HCT116 (cell line): ENCODE results near the gene ABLIM1. TPM values are rescaled to one million over a fixed set of nuclear protein-coding genes. Genes with fewer than 3 reads are reported as not detected.

ENCODE experiments used
- ATAC-seq: fragments of 200-7000 bp; cut with Tn5 transposase; 2 replicates; pipeline ENCODE4 v1.9.1; 2020; ENCODE audit warnings: mild to moderate bottlenecking, moderate library complexity
- BruUV-seq: library from RNA; stranded (reverse); fragments of 400-500 nt; replicated peaks from 2 replicates; lab custom pipeline; 2021; lab: Mats Ljungman, UMichigan
- CTCF ChIA-PET: fragments of 300-600 bp; sonication (Branson Sonifier 250); formaldehyde crosslinking; loops from one replicate; lab custom pipeline; 2021; ENCODE audit warnings: antibody characterized with exemption; lab: Charles Lee
- POLR2A ChIA-PET: fragments of 300-600, 350-600 bp; sonication (Branson Sonifier 250); formaldehyde crosslinking; loops from one replicate; lab custom pipeline; 2021; ENCODE audit warnings: antibody characterized with exemption; lab: Charles Lee
- RAD21 ChIA-PET, 2 experiments: fragments of 300-600 bp; sonication (Branson Sonifier 250); formaldehyde crosslinking; loops; one replicate each; lab custom pipeline; 2023; ENCODE audit warnings: low total read pairs in 2 of 2; ENCODE audit not compliant: uncharacterized antibody in 2 of 2, unreplicated experiment in 2 of 2, low non-redundant PET in 1 of 2; lab: Charles Lee
- DNase-seq: peaks from one replicate; pipeline ENCODE4 v3.0.0-alpha.2; 2010; ENCODE audit warnings: low read depth, low spot score
- H2AFZ ChIP-seq: fragments of 200-600 bp; shearing (Covaris generic), sonication (generic); 2 replicates; pipeline ENCODE4 v1.6.1; 2017; ENCODE audit warnings: low read depth, mixed run types, mixed read lengths, antibody characterized with exemption, low read length; ENCODE audit not compliant: poor library complexity, severe bottlenecking
- H3K27ac ChIP-seq: 2 replicates; pipeline ENCODE4 v1.5.1; 2012; ENCODE audit warnings: low read depth, low read length
- H3K27me3 ChIP-seq: fragments of 200-600 bp; sonication (generic); 2 replicates; pipeline ENCODE4 v1.6.1; 2016; ENCODE audit warnings: mixed run types, low read length, mixed read lengths; ENCODE audit not compliant: insufficient read depth
- H3K36me3 ChIP-seq, 2 experiments: fragments of 200-500 bp in 1 of 2; fragments of 200-600 bp in 1 of 2; sonication (Bioruptor generic) in 1 of 2; sonication (generic) in 1 of 2; 2 replicates each; pipeline versions ENCODE4 v1.5.1 to v1.6.1; 2014 to 2016; ENCODE audit warnings: low read length in 2 of 2, inconsistent platforms in 1 of 2, mixed read lengths in 1 of 2, mixed run types in 1 of 2; ENCODE audit not compliant: insufficient read depth in 2 of 2, control insufficient read depth in 1 of 2
- H3K4me1 ChIP-seq, 2 experiments: fragments of 200-600 bp in 1 of 2; sonication (generic) in 1 of 2; 2 replicates each; pipeline versions ENCODE4 v1.5.1 to v1.6.1; 2012 to 2017; ENCODE audit warnings: low read length in 2 of 2, inconsistent platforms in 1 of 2, mild to moderate bottlenecking in 1 of 2, mixed read lengths in 1 of 2, mixed run types in 1 of 2, moderate library complexity in 1 of 2; ENCODE audit not compliant: insufficient read depth in 2 of 2, control insufficient read depth in 1 of 2
- H3K4me2 ChIP-seq: fragments of 200-600 bp; sonication (generic); 2 replicates; pipeline ENCODE4 v1.6.1; 2017; ENCODE audit warnings: mixed run types, low read length, mixed read lengths
- H3K4me3 ChIP-seq, 2 experiments: fragments of 200-600 bp in 1 of 2; sonication (generic) in 1 of 2; replicated peaks in 1 of 2; 2 replicates each; pipeline ENCODE4 v1.5.1; 2011 to 2016; ENCODE audit warnings: low read length in 2 of 2, control low read depth in 1 of 2, low read depth in 1 of 2, mild to moderate bottlenecking in 1 of 2, mixed read lengths in 1 of 2, mixed run types in 1 of 2
- H3K79me2 ChIP-seq: fragments of 200-600 bp; sonication (generic); 2 replicates; pipeline ENCODE4 v1.6.1; 2017; ENCODE audit warnings: mild to moderate bottlenecking, mixed run types, low read length, moderate library complexity, mixed read lengths; ENCODE audit not compliant: insufficient read depth
- H3K9ac ChIP-seq: fragments of 200-600 bp; sonication (generic); 2 replicates; pipeline ENCODE4 v1.6.1; 2016; ENCODE audit warnings: low read length, mixed read lengths
- H3K9me2 ChIP-seq: fragments of 200-600 bp; sonication (generic), shearing (Covaris generic); 2 replicates; pipeline ENCODE4 v1.6.1; 2017; ENCODE audit warnings: mixed run types, mild to moderate bottlenecking, moderate library complexity; ENCODE audit not compliant: insufficient read depth
- H3K9me3 ChIP-seq, 2 experiments: fragments of 200-500 bp in 1 of 2; fragments of 200-600 bp in 1 of 2; sonication (Bioruptor generic) in 1 of 2; sonication (generic) in 1 of 2; 2 replicates each; pipeline ENCODE4 v1.6.1; 2014 to 2017; ENCODE audit warnings: low read length in 2 of 2, mixed read lengths in 2 of 2, inconsistent platforms in 1 of 2, low read depth in 1 of 2, mild to moderate bottlenecking in 1 of 2, mixed run types in 1 of 2, moderate library complexity in 1 of 2; ENCODE audit not compliant: control insufficient read depth in 1 of 2, insufficient read depth in 1 of 2
- H4K20me1 ChIP-seq: fragments of 200-600 bp; sonication (generic), shearing (Covaris generic); 2 replicates; pipeline ENCODE4 v1.6.1; 2017; ENCODE audit warnings: mixed run types, mild to moderate bottlenecking, moderate library complexity; ENCODE audit not compliant: insufficient read depth
- CBX3 ChIP-seq: IDR thresholded peaks from 2 replicates; pipeline ENCODE4 v1.6.1; 2012; ENCODE audit warnings: low read depth
- CEBPB ChIP-seq: IDR thresholded peaks from 2 replicates; pipeline ENCODE4 v1.6.1; 2012; ENCODE audit warnings: low read depth
- EGR1 ChIP-seq: IDR thresholded peaks from 2 replicates; pipeline ENCODE4 v1.6.1; 2012; ENCODE audit warnings: low read depth
- EZH2phosphoT487 ChIP-seq: fragments of 200-600 bp; IDR thresholded peaks from 2 replicates; pipeline ENCODE4 v1.6.1; 2018; ENCODE audit warnings: antibody characterized with exemption, borderline replicate concordance
- JUND ChIP-seq: IDR thresholded peaks from 2 replicates; pipeline ENCODE4 v1.6.1; 2012
- POLR2AphosphoS5 ChIP-seq: IDR thresholded peaks from 2 replicates; pipeline ENCODE4 v1.6.1; 2011; ENCODE audit warnings: mild to moderate bottlenecking, low read depth, low read length, moderate library complexity
- RAD21 ChIP-seq: IDR thresholded peaks from 2 replicates; pipeline ENCODE4 v1.6.1; 2012; ENCODE audit warnings: low read depth, mild to moderate bottlenecking
- SIN3A ChIP-seq: IDR thresholded peaks from 2 replicates; pipeline ENCODE4 v1.6.1; 2012; ENCODE audit warnings: low read depth
- SRF ChIP-seq: IDR thresholded peaks from 2 replicates; pipeline ENCODE4 v1.6.1; 2012; ENCODE audit warnings: low read depth
- TCF7L2 ChIP-seq: IDR thresholded peaks from 2 replicates; pipeline ENCODE4 v1.7.0; 2011; ENCODE audit warnings: borderline replicate concordance, inconsistent platforms; ENCODE audit not compliant: insufficient read depth, insufficient read length; ENCODE audit errors: extremely low read depth
- YY1 ChIP-seq: IDR thresholded peaks from 2 replicates; pipeline ENCODE4 v1.6.1; 2011; ENCODE audit warnings: low read length, low read depth, moderate library complexity, mild to moderate bottlenecking; ENCODE audit not compliant: insufficient replicate concordance; ENCODE audit errors: extremely low read depth
- ZFX ChIP-seq: fragments of 450-650 bp; IDR thresholded peaks from 2 replicates; pipeline ENCODE4 v1.6.1; 2017
- ZNF274 ChIP-seq: fragments of 200-500 bp; sonication (Bioruptor generic); IDR thresholded peaks from 2 replicates; pipeline ENCODE4 v1.6.1; 2014; ENCODE audit warnings: mild to moderate bottlenecking, low read depth, low read length, inconsistent platforms
- intact Hi-C: fragments of 100-400 bp; cut with micrococcal nuclease; formaldehyde crosslinking; loops from 2 replicates; pipeline ENCODE4 v1.10.0; 2022
- total RNA-seq: library from RNA; stranded (reverse); gene quantifications from one replicate; pipeline ENCODE4 v1.2.1, GENCODE V29; 2021; ENCODE audit not compliant: unreplicated experiment
- TF ChIP-seq, protein P1 (sequence below): IDR thresholded peaks from 2 replicates; pipeline ENCODE4 v1.6.1; 2011; ENCODE audit warnings: mild to moderate bottlenecking, low read length, moderate library complexity; ENCODE audit not compliant: insufficient replicate concordance; ENCODE audit errors: extremely low read depth
- TF ChIP-seq, protein P2 (sequence below): IDR thresholded peaks from 2 replicates; pipeline ENCODE4 v1.6.1; 2012
- TF ChIP-seq, protein P3 (sequence below): IDR thresholded peaks from 2 replicates; pipeline ENCODE4 v1.6.1; 2012; ENCODE audit warnings: low read depth

ABLIM1 gene
- total RNA-seq, 1 experiment from 2014 or later, result 96.2 TPM

DNA sequence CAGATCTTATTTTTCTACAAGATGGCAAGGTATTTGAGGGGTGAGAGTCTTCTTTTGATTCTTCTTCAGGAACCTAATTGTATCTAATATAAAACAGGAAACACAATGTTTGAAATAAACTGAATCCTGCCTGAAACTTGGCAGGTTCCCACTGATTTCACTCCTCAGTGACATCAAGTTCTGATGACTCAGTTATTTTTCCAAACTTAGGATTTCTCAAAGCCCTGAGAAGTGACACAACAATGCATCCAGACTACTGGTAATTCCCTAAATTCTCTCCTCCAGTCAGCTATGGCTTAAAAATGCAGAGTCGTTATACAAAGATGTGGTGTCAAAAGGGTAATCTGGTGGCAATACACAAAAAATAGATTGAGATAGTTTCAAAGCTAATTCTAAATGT, 80.9 kb downstream of the ABLIM1 start:
- Histone ChIP-seq H3K36me3 (no peaks in the 10 kb centered on the region), H3K9me2 (no peaks in the 10 kb centered on the region), H4K20me1 (no peaks in the 10 kb centered on the region), H3K4me2 (no peak overlapping the region), H3K4me1 (no peaks in the 10 kb centered on the region), H2AFZ (no peak overlapping the region), H3K27me3 (no peaks in the 10 kb centered on the region), H3K4me3 (no peak overlapping the region), H3K9me3 (no peaks in the 10 kb centered on the region), H3K9ac (no peak overlapping the region), H3K79me2 (no peaks in the 10 kb centered on the region), H3K27ac (no peak overlapping the region)
- ChIA-PET POLR2A (no interaction called here), RAD21 (no interaction called here), CTCF (no interaction called here)
- BruUV-seq, result no TSS peak
- intact Hi-C loops, result no loop called here
- ATAC-seq (no peak), DNase-seq (no peak)
- TF ChIP-seq ZNF274 (no peak), SRF (no peak), EGR1 (no peak), EZH2phosphoT487 (no peak), TCF7L2 (no peak), ZFX (no peak), CBX3 (no peak), RAD21 (no peak), SIN3A (no peak)

DNA sequence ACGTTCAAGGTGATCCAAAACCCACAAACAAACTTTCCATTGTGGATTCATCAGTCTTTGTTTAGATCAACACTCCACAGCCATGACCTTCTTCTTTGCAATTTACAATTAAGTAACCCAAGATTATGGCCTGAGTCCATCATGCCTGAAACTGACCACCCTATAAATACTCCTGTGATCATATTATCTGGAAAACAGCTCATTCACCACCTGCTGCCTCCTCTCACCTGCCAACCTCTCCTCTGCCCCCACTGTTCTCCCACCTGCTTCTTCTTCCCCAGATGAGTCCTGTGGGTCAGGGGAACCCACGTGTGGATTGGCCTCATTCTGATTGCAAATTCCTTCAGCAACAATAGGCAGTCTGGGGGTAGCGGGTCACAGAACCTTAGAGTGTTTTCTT, 81.4 kb downstream of the ABLIM1 start:
- Histone ChIP-seq H3K27me3 (no peaks in the 10 kb centered on the region), H3K79me2 (no peaks in the 10 kb centered on the region), H3K9ac (no peak overlapping the region), H2AFZ (no peak overlapping the region), H3K4me2 (no peak overlapping the region), H3K4me3 (no peak overlapping the region), H4K20me1 (no peaks in the 10 kb centered on the region), H3K9me3 (no peaks in the 10 kb centered on the region), H3K36me3 (no peaks in the 10 kb centered on the region), H3K27ac (no peak overlapping the region), H3K4me1 (peaks cover 0 to under 1% of the 10 kb centered on the region in 2 experiments; a peak in 1 of 4 replicates), H3K9me2 (no peaks in the 10 kb centered on the region)
- no peak for DNase-seq
- ATAC-seq, result no peak
- intact Hi-C loops, result no loop called here
- CTCF ChIA-PET, result no interaction called here
- RAD21 ChIA-PET, result no interaction called here
- POLR2A ChIA-PET, result no interaction called here
- BruUV-seq, result no TSS peak
- TF ChIP-seq ZNF274 (no peak), EGR1 (no peak), CEBPB (no peak), YY1 (no peak), EZH2phosphoT487 (no peak), POLR2AphosphoS5 (no peak), JUND (no peak), ZFX (no peak), SIN3A (no peak)
- TF ChIP-seq, protein P1, sequence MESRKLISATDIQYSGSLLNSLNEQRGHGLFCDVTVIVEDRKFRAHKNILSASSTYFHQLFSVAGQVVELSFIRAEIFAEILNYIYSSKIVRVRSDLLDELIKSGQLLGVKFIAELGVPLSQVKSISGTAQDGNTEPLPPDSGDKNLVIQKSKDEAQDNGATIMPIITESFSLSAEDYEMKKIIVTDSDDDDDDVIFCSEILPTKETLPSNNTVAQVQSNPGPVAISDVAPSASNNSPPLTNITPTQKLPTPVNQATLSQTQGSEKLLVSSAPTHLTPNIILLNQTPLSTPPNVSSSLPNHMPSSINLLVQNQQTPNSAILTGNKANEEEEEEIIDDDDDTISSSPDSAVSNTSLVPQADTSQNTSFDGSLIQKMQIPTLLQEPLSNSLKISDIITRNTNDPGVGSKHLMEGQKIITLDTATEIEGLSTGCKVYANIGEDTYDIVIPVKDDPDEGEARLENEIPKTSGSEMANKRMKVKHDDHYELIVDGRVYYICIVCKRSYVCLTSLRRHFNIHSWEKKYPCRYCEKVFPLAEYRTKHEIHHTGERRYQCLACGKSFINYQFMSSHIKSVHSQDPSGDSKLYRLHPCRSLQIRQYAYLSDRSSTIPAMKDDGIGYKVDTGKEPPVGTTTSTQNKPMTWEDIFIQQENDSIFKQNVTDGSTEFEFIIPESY, result no peak
- TF ChIP-seq, protein P2, sequence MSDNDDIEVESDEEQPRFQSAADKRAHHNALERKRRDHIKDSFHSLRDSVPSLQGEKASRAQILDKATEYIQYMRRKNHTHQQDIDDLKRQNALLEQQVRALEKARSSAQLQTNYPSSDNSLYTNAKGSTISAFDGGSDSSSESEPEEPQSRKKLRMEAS, result no peak
- TF ChIP-seq, protein P3, sequence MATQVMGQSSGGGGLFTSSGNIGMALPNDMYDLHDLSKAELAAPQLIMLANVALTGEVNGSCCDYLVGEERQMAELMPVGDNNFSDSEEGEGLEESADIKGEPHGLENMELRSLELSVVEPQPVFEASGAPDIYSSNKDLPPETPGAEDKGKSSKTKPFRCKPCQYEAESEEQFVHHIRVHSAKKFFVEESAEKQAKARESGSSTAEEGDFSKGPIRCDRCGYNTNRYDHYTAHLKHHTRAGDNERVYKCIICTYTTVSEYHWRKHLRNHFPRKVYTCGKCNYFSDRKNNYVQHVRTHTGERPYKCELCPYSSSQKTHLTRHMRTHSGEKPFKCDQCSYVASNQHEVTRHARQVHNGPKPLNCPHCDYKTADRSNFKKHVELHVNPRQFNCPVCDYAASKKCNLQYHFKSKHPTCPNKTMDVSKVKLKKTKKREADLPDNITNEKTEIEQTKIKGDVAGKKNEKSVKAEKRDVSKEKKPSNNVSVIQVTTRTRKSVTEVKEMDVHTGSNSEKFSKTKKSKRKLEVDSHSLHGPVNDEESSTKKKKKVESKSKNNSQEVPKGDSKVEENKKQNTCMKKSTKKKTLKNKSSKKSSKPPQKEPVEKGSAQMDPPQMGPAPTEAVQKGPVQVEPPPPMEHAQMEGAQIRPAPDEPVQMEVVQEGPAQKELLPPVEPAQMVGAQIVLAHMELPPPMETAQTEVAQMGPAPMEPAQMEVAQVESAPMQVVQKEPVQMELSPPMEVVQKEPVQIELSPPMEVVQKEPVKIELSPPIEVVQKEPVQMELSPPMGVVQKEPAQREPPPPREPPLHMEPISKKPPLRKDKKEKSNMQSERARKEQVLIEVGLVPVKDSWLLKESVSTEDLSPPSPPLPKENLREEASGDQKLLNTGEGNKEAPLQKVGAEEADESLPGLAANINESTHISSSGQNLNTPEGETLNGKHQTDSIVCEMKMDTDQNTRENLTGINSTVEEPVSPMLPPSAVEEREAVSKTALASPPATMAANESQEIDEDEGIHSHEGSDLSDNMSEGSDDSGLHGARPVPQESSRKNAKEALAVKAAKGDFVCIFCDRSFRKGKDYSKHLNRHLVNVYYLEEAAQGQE, result no peak
